PC-9 (cell line): Measurements from ENCODE around the gene NUP43. TPM values are rescaled to one million over a fixed set of nuclear protein-coding genes. Genes with fewer than 3 reads are reported as not detected.
"Not testable (repeated sequence)": the region's sequence is repeated elsewhere in the genome, so short reads cannot be mapped to it uniquely, and the experiment has no call there.

Experiments used
- BruUV-seq: library from RNA; stranded (reverse); fragments of 400-500 nt; replicated peaks from 2 replicates; lab custom pipeline; 2021; lab: Mats Ljungman, UMichigan
- CTCF ChIA-PET: fragments of 300-600 bp; sonication (Branson Sonifier 250); formaldehyde crosslinking; loops from one replicate; lab custom pipeline; 2022; ENCODE audit warnings: antibody characterized with exemption; lab: Charles Lee
- POLR2A ChIA-PET: fragments of 300-600 bp; sonication (Branson Sonifier 250); formaldehyde crosslinking; loops from one replicate; lab custom pipeline; 2022; ENCODE audit warnings: antibody characterized with exemption; ENCODE audit not compliant: unreplicated experiment; lab: Charles Lee
- DNase-seq, 2 experiments: peaks; one replicate each; pipeline versions ENCODE4 v3.0.0 to v3.0.0-alpha.2; 2015 to 2022; ENCODE audit warnings: mixed read lengths in 1 of 2
- H2AFZ ChIP-seq: fragments of 200-600 bp; sonication (generic); 2 replicates; pipeline ENCODE4 v1.8.1; 2017; ENCODE audit warnings: antibody characterized with exemption
- H3F3A ChIP-seq: fragments of 200-600 bp; sonication (generic); 2 replicates; pipeline ENCODE4 v1.8.1; 2017; ENCODE audit warnings: antibody characterized with exemption, mild to moderate bottlenecking, low read depth; ENCODE audit not compliant: insufficient read depth
- H3K27ac ChIP-seq: fragments of 200-600 bp; sonication (generic); 2 replicates; pipeline ENCODE4 v1.6.1; 2016; ENCODE audit warnings: mixed run types
- H3K27me3 ChIP-seq: fragments of 200-600 bp; sonication (generic); 2 replicates; pipeline ENCODE4 v1.6.1; 2016; ENCODE audit warnings: low read depth, mixed run types; ENCODE audit not compliant: insufficient read depth
- H3K36me3 ChIP-seq: fragments of 200-600 bp; sonication (generic); 2 replicates; pipeline ENCODE4 v1.6.1; 2016; ENCODE audit warnings: low read depth, mixed run types
- H3K4me1 ChIP-seq: fragments of 200-600 bp; sonication (generic); replicated peaks from 2 replicates; pipeline ENCODE4 v1.6.1; 2016; ENCODE audit warnings: mixed run types; ENCODE audit not compliant: insufficient read depth
- H3K4me2 ChIP-seq: fragments of 200-600 bp; sonication (generic); 2 replicates; pipeline ENCODE4 v1.6.1; 2017; ENCODE audit warnings: mixed run types
- H3K4me3 ChIP-seq: fragments of 200-600 bp; sonication (generic); 2 replicates; pipeline ENCODE4 v1.6.1; 2016; ENCODE audit warnings: mixed run types
- H3K79me2 ChIP-seq: fragments of 200-600 bp; sonication (generic); 2 replicates; pipeline ENCODE4 v1.6.1; 2017; ENCODE audit warnings: low read depth, mixed run types
- H3K9me2 ChIP-seq: fragments of 200-600 bp; sonication (generic); 2 replicates; pipeline ENCODE4 v1.8.1; 2017; ENCODE audit warnings: mild to moderate bottlenecking; ENCODE audit not compliant: insufficient read depth
- H3K9me3 ChIP-seq: fragments of 200-600 bp; sonication (generic); 2 replicates; pipeline ENCODE4 v1.8.1; 2016; ENCODE audit warnings: low read depth; ENCODE audit not compliant: insufficient read depth
- H4K20me1 ChIP-seq: fragments of 200-600 bp; sonication (generic); 2 replicates; pipeline ENCODE4 v1.8.1; 2017; ENCODE audit not compliant: insufficient read depth
- EZH2 ChIP-seq: fragments of 200-600 bp; sonication (generic); IDR thresholded peaks from 2 replicates; pipeline ENCODE4 v1.8.0; 2017; ENCODE audit warnings: antibody characterized with exemption, low read depth
- intact Hi-C: fragments of 100-400 bp; cut with micrococcal nuclease; formaldehyde crosslinking; loops from one replicate; pipeline ENCODE4 v1.10.0; 2022; ENCODE audit not compliant: unreplicated experiment
- total RNA-seq: library from RNA; stranded (reverse); gene quantifications from 2 replicates; pipeline ENCODE4 v1.2.3, GENCODE V29; 2021
- TF ChIP-seq, protein P1 (sequence below): fragments of 200-600 bp; sonication (generic); conservative IDR thresholded peaks from 2 replicates; pipeline ENCODE4 v1.6.1; 2017; ENCODE audit warnings: mixed run types, antibody characterized with exemption, mild to moderate bottlenecking, moderate library complexity

Gene NUP43
- total RNA-seq, 1 experiment from 2014 or later = 36.2 TPM

DNA sequence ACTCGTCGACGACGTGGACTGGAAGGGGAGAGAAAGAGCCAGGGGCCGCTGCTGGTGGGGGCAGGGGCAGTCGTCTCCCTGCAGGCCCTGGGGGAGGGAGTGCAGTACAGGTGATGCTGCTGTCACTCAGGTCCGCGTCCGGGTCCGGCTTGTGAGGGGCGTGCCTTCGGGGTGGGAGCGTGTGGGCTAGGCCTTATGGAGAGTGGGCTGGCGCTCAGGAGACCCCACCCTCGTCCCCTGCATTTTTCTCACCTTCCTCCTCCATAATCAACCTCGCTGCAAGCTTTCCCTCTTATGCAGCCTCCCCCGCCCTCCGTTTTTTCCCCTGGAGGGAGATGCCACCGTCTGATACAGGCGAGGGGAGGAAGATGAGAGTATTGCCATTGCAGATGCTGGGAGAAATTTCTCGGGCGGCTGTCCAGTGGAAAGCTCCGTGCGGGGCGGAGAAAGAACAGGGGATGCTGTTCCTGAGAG, 3.8 kb upstream of the NUP43 start:
- intact Hi-C loops = no loop called here
- Histone ChIP-seq H3K27ac (peak overlapping the region; percentile 38), H3K4me1 (peaks cover 16% of the 10 kb centered on the region), H3K27me3 (no peaks in the 10 kb centered on the region), H3K9me2 (no peaks in the 10 kb centered on the region), H3K9me3 (no peaks in the 10 kb centered on the region), H3K79me2 (peaks cover 67% of the 10 kb centered on the region), H3K36me3 (no peaks in the 10 kb centered on the region), H2AFZ (peak overlapping the region; percentile 99), H4K20me1 (peaks cover 18% of the 10 kb centered on the region), H3K4me2 (peak overlapping the region; percentile 87), H3K4me3 (peak overlapping the region; percentile 72), H3F3A (peaks cover 10% of the 10 kb centered on the region; the same call in 1 of the 2 replicates)
- TF ChIP-seq, protein P1, sequence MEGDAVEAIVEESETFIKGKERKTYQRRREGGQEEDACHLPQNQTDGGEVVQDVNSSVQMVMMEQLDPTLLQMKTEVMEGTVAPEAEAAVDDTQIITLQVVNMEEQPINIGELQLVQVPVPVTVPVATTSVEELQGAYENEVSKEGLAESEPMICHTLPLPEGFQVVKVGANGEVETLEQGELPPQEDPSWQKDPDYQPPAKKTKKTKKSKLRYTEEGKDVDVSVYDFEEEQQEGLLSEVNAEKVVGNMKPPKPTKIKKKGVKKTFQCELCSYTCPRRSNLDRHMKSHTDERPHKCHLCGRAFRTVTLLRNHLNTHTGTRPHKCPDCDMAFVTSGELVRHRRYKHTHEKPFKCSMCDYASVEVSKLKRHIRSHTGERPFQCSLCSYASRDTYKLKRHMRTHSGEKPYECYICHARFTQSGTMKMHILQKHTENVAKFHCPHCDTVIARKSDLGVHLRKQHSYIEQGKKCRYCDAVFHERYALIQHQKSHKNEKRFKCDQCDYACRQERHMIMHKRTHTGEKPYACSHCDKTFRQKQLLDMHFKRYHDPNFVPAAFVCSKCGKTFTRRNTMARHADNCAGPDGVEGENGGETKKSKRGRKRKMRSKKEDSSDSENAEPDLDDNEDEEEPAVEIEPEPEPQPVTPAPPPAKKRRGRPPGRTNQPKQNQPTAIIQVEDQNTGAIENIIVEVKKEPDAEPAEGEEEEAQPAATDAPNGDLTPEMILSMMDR = no peak
- TF ChIP-seq EZH2 = no peak
- peak; percentile 49 to 56 for DNase-seq
- ChIA-PET CTCF (no interaction called here), POLR2A (interaction anchor here (0.5 kb wide), 1 partner anchor 45 kb away, joined by 4 read pairs; no protein-coding TSS in a partner anchor)
- BruUV-seq = no TSS peak

DNA sequence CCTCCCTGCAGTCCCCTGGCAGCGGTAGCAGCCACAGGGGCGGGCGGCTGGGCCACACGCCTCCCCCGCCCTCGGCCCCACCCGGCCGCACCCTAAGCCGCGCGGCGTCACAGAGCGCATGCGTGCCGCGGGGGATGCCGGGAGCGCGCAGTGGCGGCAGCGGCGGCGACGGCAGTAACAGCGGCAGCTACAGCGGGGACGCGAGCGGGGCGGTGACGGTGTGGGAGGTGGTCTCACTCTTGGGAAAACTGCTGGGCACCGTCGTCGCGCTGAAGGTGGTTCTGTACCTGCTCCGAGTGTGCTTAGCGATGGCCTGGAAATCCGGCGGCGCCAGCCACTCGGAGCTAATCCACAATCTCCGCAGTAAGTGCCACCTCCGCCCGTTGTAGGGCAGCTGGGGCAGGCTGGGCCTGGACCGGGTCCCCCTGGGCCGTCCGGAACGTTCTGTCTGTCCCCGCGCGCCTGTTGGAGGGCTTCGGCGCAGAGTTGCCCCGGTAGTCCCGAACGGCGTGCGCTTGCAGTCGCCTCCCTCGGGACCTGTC, 3.3 kb upstream of the NUP43 start, which contains the start of gene PCMT1:
TSS of gene PCMT1 (plus strand) at position 148 of the 542 bp plus-strand sequence. CDS start at position 309, 161 bp downstream.
- no peaks in the 10 kb centered on the region for H3K9me2 ChIP-seq
- H2AFZ ChIP-seq = peak within 1 kb of the TSS; percentile 99
- no TSS peak for BruUV-seq
- peaks cover 66% of the 10 kb centered on the region for H3K79me2 ChIP-seq
- H3K4me3 ChIP-seq = peak within 1 kb of the TSS; percentile 72
- CTCF ChIA-PET = no interaction called here
- no peaks in the 10 kb centered on the region for H3K27me3 ChIP-seq
- TF ChIP-seq, protein P1 = no peak
- TF ChIP-seq EZH2 = no peak
- no peaks in the 10 kb centered on the region for H3K9me3 ChIP-seq
- H3K27ac ChIP-seq = peak within 1 kb of the TSS; percentile 38
- H3K4me2 ChIP-seq = peak within 1 kb of the TSS; percentile 87
- no peaks in the 10 kb centered on the region for H3K36me3 ChIP-seq
- peaks cover 10% of the 10 kb centered on the region; the same call in 1 of the 2 replicates for H3F3A ChIP-seq
- H3K4me1 ChIP-seq = peaks cover 16% of the 10 kb centered on the region
- intact Hi-C loops = loop anchor here (10.0 kb wide), 1 partner anchor 205 kb away; the partner anchor contains the start of gene PPIL4
- peaks cover 18% of the 10 kb centered on the region for H4K20me1 ChIP-seq
- DNase-seq = peak; percentile 76 to 87
- POLR2A ChIA-PET = interaction anchor here (0.6 kb wide), 1 partner anchor 989 kb away, joined by 5 read pairs; no protein-coding TSS in a partner anchor

DNA sequence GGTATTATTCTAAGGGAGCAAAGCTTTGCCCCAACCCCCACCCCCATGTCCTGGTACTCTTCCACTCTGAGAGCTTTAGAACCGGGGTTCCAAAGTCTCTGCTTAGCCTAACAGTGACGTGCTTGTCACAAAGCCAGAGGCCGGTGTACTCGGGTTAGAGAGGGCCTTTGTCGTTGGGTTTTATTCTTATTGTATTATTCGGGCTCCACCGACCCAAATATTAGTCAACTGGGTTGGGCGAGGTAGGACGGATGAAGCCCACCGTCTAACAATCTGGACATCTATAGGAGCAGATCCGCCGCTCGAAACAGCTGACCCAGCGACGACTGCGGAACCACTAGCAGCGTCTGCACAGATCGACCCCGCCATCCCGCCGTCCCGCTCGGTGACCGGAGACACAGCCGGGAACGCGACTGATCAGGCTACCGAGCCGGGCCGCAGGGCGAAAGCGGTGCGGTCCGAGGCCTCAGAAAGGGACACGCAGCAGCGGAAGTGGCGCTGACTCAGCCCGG, 2.8 kb upstream of the NUP43 start:
- Histone ChIP-seq H3K27ac (0 out of 2 replicates have a peak overlapping the region, but pooled peaks have one; percentile 38), H3K4me1 (peaks cover 16% of the 10 kb centered on the region), H3K4me3 (peak overlapping the region; percentile 72), H3K79me2 (peaks cover 66% of the 10 kb centered on the region), H2AFZ (peak overlapping the region; percentile 99; the same call in 1 of the 2 replicates), H3F3A (peaks cover 10% of the 10 kb centered on the region; the same call in 1 of the 2 replicates), H3K4me2 (peak overlapping the region; percentile 87; the same call in 1 of the 2 replicates), H4K20me1 (peaks cover 13% of the 10 kb centered on the region)
- H3K9me2 ChIP-seq, DNase-seq, H3K36me3 ChIP-seq, CTCF ChIA-PET, H3K9me3 ChIP-seq, H3K27me3 ChIP-seq: not testable (repeated sequence)
- intact Hi-C loops = loop anchor here (10.0 kb wide), 1 partner anchor 204 kb away; the partner anchor contains the start of gene PPIL4
- BruUV-seq = TSS peak; percentile 82
- POLR2A ChIA-PET = interaction anchor here (0.6 kb wide), 1 partner anchor 988 kb away, joined by 5 read pairs; no protein-coding TSS in a partner anchor

DNA sequence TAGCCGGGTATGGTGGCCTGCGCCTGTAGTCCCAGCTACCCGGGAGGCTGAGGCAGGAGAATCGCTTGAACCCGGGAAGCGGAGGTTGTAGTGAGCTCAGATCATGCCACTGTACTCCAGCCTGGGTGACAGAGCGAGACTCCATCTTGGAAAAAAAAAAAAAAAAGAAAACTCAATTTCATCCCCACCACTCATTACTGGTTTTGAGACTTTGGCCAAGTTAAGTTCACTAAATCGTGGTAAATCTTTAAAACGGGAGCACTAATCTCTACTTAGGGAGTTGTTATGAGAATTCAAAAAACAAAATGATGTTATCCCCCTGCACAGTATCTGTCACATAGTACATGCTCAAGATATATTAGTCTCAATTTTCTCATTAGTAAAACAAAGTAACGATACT, 1.1 kb downstream of the NUP43 start:
- H3K79me2 ChIP-seq = peaks cover 30% of the 10 kb centered on the region
- BruUV-seq, H3K27ac ChIP-seq, H3K27me3 ChIP-seq, H3K36me3 ChIP-seq, H2AFZ ChIP-seq, DNase-seq, H3K9me3 ChIP-seq, H4K20me1 ChIP-seq, CTCF ChIA-PET, H3K9me2 ChIP-seq: not testable (repeated sequence)
- peaks cover 10% of the 10 kb centered on the region; the same call in 1 of the 2 replicates for H3K4me1 ChIP-seq
- POLR2A ChIA-PET = interaction anchor here (0.7 kb wide), 1 partner anchor 234 kb away, joined by 13 read pairs; no protein-coding TSS in a partner anchor
- peaks cover 10% of the 10 kb centered on the region; the same call in 1 of the 2 replicates for H3F3A ChIP-seq
- H3K4me3 ChIP-seq = peak overlapping the region; percentile 91
- intact Hi-C loops = loop anchor here (10.0 kb wide), 1 partner anchor 200 kb away; the partner anchor contains the start of gene PPIL4
- H3K4me2 ChIP-seq = peak overlapping the region; percentile 83
